Upper lobe of right lung (tissue), 1 donor: Measurements from ENCODE around the gene SRGAP1. TPM values are rescaled to one million over a fixed set of nuclear protein-coding genes. Genes with fewer than 3 reads are reported as not detected.
"Not testable (repeated sequence)": the region's sequence is repeated elsewhere in the genome, so short reads cannot be mapped to it uniquely, and the experiment has no call there.

Source experiments
- ATAC-seq: fragments of 200-7000 bp; cut with Tn5 transposase; one replicate; pipeline ENCODE4 v1.9.1; 2020; ENCODE audit warnings: mild to moderate bottlenecking, moderate library complexity
- DNase-seq: peaks from one replicate; pipeline ENCODE4 v3.0.0-alpha.2; 2020
- H3K27ac ChIP-seq: fragments of 200-600 bp; one replicate; pipeline ENCODE4 v1.8.0; 2022
- H3K27me3 ChIP-seq: fragments of 200-600 bp; one replicate; pipeline ENCODE4 v1.8.0; 2022; ENCODE audit warnings: mild to moderate bottlenecking
- H3K36me3 ChIP-seq: fragments of 200-600 bp; one replicate; pipeline ENCODE4 v1.8.0; 2022
- H3K4me1 ChIP-seq: fragments of 200-600 bp; one replicate; pipeline ENCODE4 v1.8.0; 2022
- H3K4me3 ChIP-seq: fragments of 200-600 bp; one replicate; pipeline ENCODE4 v1.8.0; 2022; ENCODE audit warnings: mild to moderate bottlenecking
- H3K9me3 ChIP-seq: fragments of 200-600 bp; one replicate; pipeline ENCODE4 v1.8.0; 2022
- intact Hi-C: fragments of 100-400 bp; cut with DNase I; formaldehyde crosslinking; loops from one replicate; pipeline ENCODE4 v1.11.0; 2022
- total RNA-seq: library from RNA; stranded (reverse); fragmentation: NEBNext Ultra II Directional; extraction: Animal tissue kit (Norgen Biotek cat#: 25700); gene quantifications from one replicate; pipeline ENCODE4 v1.2.1, GENCODE V29; 2021
- TF ChIP-seq, protein P1 (sequence below): fragments of 200-600 bp; IDR thresholded peaks from one replicate; pipeline ENCODE4 v1.8.0; 2022; ENCODE audit warnings: antibody characterized with exemption
- donor health status: DM: no; HTN: yes; CAD: no; lungs with severe emphysema.

Gene SRGAP1
- total RNA-seq, 1 donor from 2014 or later, result 11.4 TPM

DNA sequence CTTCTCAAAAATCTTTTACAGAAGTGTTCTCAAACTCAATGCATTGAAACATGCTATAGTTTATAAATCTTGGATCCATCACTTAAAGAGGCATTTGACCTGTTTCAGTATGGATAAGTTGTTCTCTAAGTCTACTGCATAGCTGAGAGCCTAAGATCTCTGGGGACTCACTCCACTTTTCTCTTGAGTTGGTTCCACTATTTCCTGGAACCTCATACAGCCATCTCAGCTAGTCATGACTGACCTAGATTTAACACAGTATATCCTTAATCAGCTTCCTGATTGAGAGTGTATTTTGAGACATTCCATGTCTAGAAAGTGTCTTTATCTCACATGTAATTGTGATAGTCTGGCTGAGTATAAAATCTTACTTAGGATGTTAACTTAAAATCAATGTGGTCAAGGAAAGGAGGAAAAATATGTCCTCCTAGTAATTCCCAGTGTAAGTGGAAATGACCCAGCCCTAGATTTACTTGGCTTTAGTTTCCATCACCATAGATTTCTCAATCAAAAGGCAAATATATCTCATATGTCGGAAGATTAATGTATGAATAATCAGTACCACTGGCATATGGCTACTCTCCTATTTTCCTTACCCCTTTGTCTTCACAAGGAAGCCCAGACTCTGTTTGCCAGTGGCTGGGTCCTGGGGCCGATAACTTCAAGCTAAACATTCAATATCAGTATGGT, 315.7 kb downstream of the SRGAP1 start:
- ATAC-seq (no peak), DNase-seq (no peak)
- H3K27ac ChIP-seq, result no peak overlapping the region
- H3K36me3 ChIP-seq, result no peaks in the 10 kb centered on the region
- H3K9me3 ChIP-seq, result no peaks in the 10 kb centered on the region
- no peak overlapping the region for H3K4me3 ChIP-seq
- H3K27me3 ChIP-seq, result no peaks in the 10 kb centered on the region
- no peaks in the 10 kb centered on the region for H3K4me1 ChIP-seq
- TF ChIP-seq, protein P1, sequence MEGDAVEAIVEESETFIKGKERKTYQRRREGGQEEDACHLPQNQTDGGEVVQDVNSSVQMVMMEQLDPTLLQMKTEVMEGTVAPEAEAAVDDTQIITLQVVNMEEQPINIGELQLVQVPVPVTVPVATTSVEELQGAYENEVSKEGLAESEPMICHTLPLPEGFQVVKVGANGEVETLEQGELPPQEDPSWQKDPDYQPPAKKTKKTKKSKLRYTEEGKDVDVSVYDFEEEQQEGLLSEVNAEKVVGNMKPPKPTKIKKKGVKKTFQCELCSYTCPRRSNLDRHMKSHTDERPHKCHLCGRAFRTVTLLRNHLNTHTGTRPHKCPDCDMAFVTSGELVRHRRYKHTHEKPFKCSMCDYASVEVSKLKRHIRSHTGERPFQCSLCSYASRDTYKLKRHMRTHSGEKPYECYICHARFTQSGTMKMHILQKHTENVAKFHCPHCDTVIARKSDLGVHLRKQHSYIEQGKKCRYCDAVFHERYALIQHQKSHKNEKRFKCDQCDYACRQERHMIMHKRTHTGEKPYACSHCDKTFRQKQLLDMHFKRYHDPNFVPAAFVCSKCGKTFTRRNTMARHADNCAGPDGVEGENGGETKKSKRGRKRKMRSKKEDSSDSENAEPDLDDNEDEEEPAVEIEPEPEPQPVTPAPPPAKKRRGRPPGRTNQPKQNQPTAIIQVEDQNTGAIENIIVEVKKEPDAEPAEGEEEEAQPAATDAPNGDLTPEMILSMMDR, result no peak
- intact Hi-C loops, result no loop called here

DNA sequence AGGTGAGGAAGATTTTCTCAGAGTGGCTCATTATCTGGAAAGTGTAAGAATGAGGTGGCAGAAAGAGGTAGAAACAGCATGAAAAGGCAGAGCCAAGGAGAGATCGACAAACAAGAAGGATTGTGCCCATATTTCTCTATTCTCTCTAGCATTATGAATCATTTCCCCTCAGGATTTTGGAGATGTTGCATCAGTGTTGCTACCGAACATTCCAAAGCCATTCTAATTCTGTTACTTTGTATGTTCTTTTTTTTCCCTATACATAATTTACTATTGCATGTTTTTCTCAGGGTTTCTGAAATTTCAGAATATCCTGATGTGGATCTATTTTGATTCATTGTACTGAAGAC, 316.2 kb downstream of the SRGAP1 start:
- no peaks in the 10 kb centered on the region for H3K9me3 ChIP-seq
- H3K36me3 ChIP-seq, result no peaks in the 10 kb centered on the region
- TF ChIP-seq, protein P1, result no peak
- ATAC-seq, result no peak
- intact Hi-C loops, result no loop called here
- H3K4me3 ChIP-seq, result no peak overlapping the region
- DNase-seq, result no peak
- H3K27ac ChIP-seq, result no peak overlapping the region
- H3K27me3 ChIP-seq, result no peaks in the 10 kb centered on the region
- no peaks in the 10 kb centered on the region for H3K4me1 ChIP-seq

DNA sequence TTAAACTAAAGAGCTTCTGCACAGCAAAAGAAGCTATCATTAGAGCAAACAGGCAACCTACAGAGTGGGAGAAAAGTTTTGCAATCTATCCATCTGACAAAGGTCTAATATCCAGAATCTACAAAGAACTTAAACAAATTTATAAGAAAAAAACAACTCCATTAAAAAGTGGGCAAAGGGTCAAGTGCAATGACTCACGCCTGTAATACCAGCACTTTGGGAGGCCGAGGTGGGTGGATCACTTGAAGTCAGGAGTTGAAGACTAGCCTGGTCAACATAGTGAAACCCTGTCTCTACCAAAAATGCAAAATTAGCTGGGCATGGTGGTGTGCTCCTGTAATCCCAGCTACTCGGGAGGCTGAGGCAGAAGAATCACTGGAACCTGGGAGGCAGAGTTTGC, 322.1 kb downstream of the SRGAP1 start:
- DNase-seq, H3K27ac ChIP-seq, H3K27me3 ChIP-seq, H3K4me1 ChIP-seq, ATAC-seq, H3K9me3 ChIP-seq, H3K36me3 ChIP-seq, H3K4me3 ChIP-seq, intact Hi-C loops: not testable (repeated sequence)

DNA sequence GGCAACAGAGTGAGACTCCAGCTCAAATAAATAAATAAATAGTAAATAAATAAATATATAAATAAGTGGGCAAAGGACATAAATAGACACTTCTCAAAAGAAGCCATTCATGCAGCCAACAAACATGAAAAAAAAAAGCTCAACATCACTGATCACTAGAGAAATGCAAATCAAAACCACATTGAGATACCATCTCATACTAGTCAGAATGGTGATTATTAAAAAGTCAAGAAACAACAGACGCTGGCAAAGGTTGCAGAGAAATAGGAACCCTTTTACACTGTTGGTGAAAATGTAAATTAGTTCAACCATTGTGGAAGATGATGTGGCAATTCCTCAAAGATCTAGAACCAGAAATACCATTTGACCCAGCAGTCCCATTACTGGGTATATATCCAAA, 322.5 kb downstream of the SRGAP1 start:
- H3K9me3 ChIP-seq, H3K4me1 ChIP-seq, H3K36me3 ChIP-seq, DNase-seq, H3K27ac ChIP-seq, H3K4me3 ChIP-seq, intact Hi-C loops, ATAC-seq, H3K27me3 ChIP-seq: not testable (repeated sequence)

DNA sequence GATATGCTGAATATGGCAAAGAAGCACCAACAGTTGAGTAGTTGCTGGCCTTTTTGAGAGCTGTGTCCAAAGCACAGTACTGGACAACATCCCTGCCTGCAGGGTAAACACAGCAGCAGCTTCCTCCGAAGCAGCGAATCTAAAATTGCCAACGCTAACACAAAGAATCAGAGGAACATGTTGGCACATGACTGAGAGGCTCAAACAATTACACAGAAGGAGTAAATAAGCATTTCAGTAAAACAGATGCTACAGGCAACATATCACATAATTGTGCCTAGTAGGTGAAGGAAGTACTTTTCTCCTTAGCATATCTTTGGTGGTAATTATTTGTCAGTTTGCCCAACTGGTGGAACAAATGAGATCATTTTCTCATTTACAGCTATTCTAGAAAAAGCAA, 325.5 kb downstream of the SRGAP1 start:
- H3K36me3 ChIP-seq, result no peaks in the 10 kb centered on the region
- intact Hi-C loops, result no loop called here
- H3K4me1 ChIP-seq, result no peaks in the 10 kb centered on the region
- ATAC-seq (no peak), DNase-seq (no peak)
- H3K27me3 ChIP-seq, result no peaks in the 10 kb centered on the region
- no peak overlapping the region for H3K27ac ChIP-seq
- TF ChIP-seq, protein P1, result no peak
- H3K9me3 ChIP-seq, result no peaks in the 10 kb centered on the region
- H3K4me3 ChIP-seq, result no peak overlapping the region

DNA sequence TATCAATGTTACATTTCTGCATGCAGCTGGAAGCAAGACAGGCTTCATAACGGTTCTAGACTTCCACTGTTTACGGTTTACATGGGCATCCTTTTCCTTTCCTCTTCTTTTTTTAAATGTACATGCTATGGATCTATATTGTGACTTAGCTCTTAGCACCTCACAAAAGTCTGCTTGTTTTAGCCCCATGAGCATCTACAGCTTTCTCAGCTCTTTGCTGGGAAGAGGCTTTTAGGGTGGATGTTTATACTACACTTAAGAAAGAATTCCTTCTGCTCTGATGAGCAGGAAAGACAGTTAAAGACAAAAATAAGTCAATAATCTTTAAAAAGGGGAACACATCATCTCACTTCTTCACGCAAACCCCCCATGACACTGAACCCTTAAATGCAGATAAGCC, 326.2 kb downstream of the SRGAP1 start:
- Histone ChIP-seq H3K27ac (no peak overlapping the region), H3K9me3 (no peaks in the 10 kb centered on the region), H3K4me3 (no peak overlapping the region), H3K36me3 (no peaks in the 10 kb centered on the region), H3K27me3 (no peaks in the 10 kb centered on the region), H3K4me1 (no peaks in the 10 kb centered on the region)
- TF ChIP-seq, protein P1, result no peak
- ATAC-seq (no peak), DNase-seq (no peak)
- intact Hi-C loops, result no loop called here

DNA sequence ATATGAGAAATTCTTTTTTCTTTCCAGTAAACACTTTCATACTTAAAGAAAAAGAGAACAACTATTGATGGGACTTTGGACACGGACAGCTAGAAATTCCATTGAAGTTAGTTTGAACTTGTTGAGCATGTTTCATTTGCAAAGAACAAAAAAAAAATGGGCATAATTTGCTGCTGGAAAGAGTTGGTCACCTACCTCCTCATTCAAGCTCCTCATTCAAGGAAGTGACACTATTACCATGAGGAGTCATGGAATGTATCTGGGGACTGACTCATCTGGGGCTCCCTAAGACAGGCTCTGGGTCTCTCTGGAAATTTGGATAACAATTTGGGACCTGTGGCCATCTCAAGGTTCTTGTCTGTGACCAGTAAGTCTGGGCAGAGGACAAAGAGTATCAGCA, 327.2 kb downstream of the SRGAP1 start:
- peaks cover 2% of the 10 kb centered on the region for H3K4me1 ChIP-seq
- H3K4me3 ChIP-seq, result no peak overlapping the region
- no peaks in the 10 kb centered on the region for H3K27me3 ChIP-seq
- DNase-seq (no peak), ATAC-seq (no peak)
- H3K36me3 ChIP-seq, result no peaks in the 10 kb centered on the region
- intact Hi-C loops, result no loop called here
- TF ChIP-seq, protein P1, result no peak
- H3K27ac ChIP-seq, result no peak overlapping the region
- H3K9me3 ChIP-seq, result no peaks in the 10 kb centered on the region
